DOHH2 (cell line): ENCODE data around the gene MGAT1.
"Not testable (repeated sequence)": the region's sequence is repeated elsewhere in the genome, so short reads cannot be mapped to it uniquely, and the experiment has no call there.

Source experiments
- H3F3A ChIP-seq: fragments of 200-600 bp; sonication (generic), shearing (Covaris generic); 2 replicates; pipeline ENCODE4 v1.6.0; 2016; ENCODE audit warnings: antibody characterized with exemption, mild to moderate bottlenecking; ENCODE audit not compliant: control insufficient read depth, insufficient read depth
- H3K27ac ChIP-seq: fragments of 200-600 bp; sonication (generic); 2 replicates; pipeline ENCODE4 v1.5.1; 2014; ENCODE audit warnings: low read depth, mild to moderate bottlenecking, low read length, moderate library complexity
- H3K27me3 ChIP-seq: fragments of 200-600 bp; sonication (generic); 2 replicates; pipeline ENCODE4 v1.6.1; 2014; ENCODE audit warnings: mild to moderate bottlenecking, low read length, mixed read lengths; ENCODE audit not compliant: control insufficient read depth
- H3K36me3 ChIP-seq: fragments of 200-600 bp; sonication (generic); 2 replicates; pipeline ENCODE4 v1.6.1; 2014; ENCODE audit warnings: mild to moderate bottlenecking, low read length, moderate library complexity, mixed read lengths; ENCODE audit not compliant: control insufficient read depth
- H3K4me1 ChIP-seq: fragments of 200-600 bp; sonication (generic); 2 replicates; pipeline ENCODE4 v1.6.1; 2014; ENCODE audit warnings: mild to moderate bottlenecking, low read length, mixed read lengths; ENCODE audit not compliant: control insufficient read depth
- H3K4me2 ChIP-seq: fragments of 200-600 bp; sonication (generic); 2 replicates; pipeline ENCODE4 v1.6.0; 2014; ENCODE audit warnings: mild to moderate bottlenecking, low read length, moderate library complexity
- H3K4me3 ChIP-seq: fragments of 200-600 bp; sonication (generic); 2 replicates; pipeline ENCODE4 v1.5.1; 2014; ENCODE audit warnings: mild to moderate bottlenecking, low read length, mixed read lengths
- H3K79me2 ChIP-seq: fragments of 200-600 bp; sonication (generic); 2 replicates; pipeline ENCODE4 v1.6.1; 2014; ENCODE audit warnings: mild to moderate bottlenecking, low read length, mixed read lengths; ENCODE audit not compliant: control insufficient read depth
- H3K9me2 ChIP-seq: fragments of 200-600 bp; sonication (generic); replicated peaks from 2 replicates; pipeline ENCODE4 v1.6.1; 2014; ENCODE audit warnings: mild to moderate bottlenecking, low read length, mixed read lengths; ENCODE audit not compliant: control insufficient read depth
- H3K9me3 ChIP-seq: fragments of 200-600 bp; sonication (generic); 2 replicates; pipeline ENCODE4 v1.6.1; 2014; ENCODE audit warnings: antibody characterized with exemption, low read length, mixed read lengths; ENCODE audit not compliant: control insufficient read depth, insufficient read depth
- H4K20me1 ChIP-seq: fragments of 200-600 bp; sonication (generic); 2 replicates; pipeline ENCODE4 v1.6.0; 2014; ENCODE audit warnings: low read depth, mild to moderate bottlenecking, antibody characterized with exemption, low read length, moderate library complexity; ENCODE audit not compliant: control insufficient read depth, insufficient read depth
- CTCF ChIP-seq: fragments of 200-600 bp; sonication (generic); IDR thresholded peaks from one replicate; pipeline ENCODE4 v1.5.1; 2014; ENCODE audit warnings: antibody characterized with exemption, mild to moderate bottlenecking, low read depth, low read length; ENCODE audit not compliant: poor library complexity, severe bottlenecking
- EZH2phosphoT487 ChIP-seq: fragments of 200-600 bp; sonication (generic); IDR thresholded peaks from 2 replicates; pipeline ENCODE4 v1.6.1; 2017; ENCODE audit warnings: borderline replicate concordance, mild to moderate bottlenecking, antibody characterized with exemption, low read length, moderate library complexity, mixed read lengths

The MGAT1 gene

GRCh38 chr5:180830253-180831138 lies 27.9 kb upstream of the MGAT1 start:
- Histone ChIP-seq H3K4me1 (peaks cover 28% of the 10 kb centered on the region), H3K9me2 (no peaks in the 10 kb centered on the region), H4K20me1 (no peaks in the 10 kb centered on the region), H3K9me3 (no peaks in the 10 kb centered on the region), H3K79me2 (peaks cover 53% of the 10 kb centered on the region), H3K36me3 (peaks cover 43% of the 10 kb centered on the region), H3F3A (peaks cover 5% of the 10 kb centered on the region), H3K4me2 (peak overlapping the region; percentile 89), H3K4me3 (peak overlapping the region; percentile 97), H3K27me3 (no peaks in the 10 kb centered on the region), H3K27ac (peak overlapping the region; percentile 69)
- no peak for TF ChIP-seq EZH2phosphoT487
- no peak for TF ChIP-seq CTCF

GRCh38 chr5:180829726-180830125 lies 27.1 kb upstream of the MGAT1 start:
- Histone ChIP-seq H3K27ac (no peak overlapping the region), H3K4me1 (peaks cover 28% of the 10 kb centered on the region)

GRCh38 chr5:180828756-180829531 lies 26.3 kb upstream of the MGAT1 start:
- not testable (repeated sequence) for H3K9me3 ChIP-seq, H3K27me3 ChIP-seq, H3K4me3 ChIP-seq, H4K20me1 ChIP-seq, H3K27ac ChIP-seq, H3K9me2 ChIP-seq, H3F3A ChIP-seq
- Histone ChIP-seq H3K36me3 (peaks cover 27% of the 10 kb centered on the region), H3K79me2 (peaks cover 45% of the 10 kb centered on the region), H3K4me1 (peaks cover 28% of the 10 kb centered on the region), H3K4me2 (peak overlapping the region; percentile 89)

More at GRCh38 chr5:180829726-180830125, 27.1 kb upstream of the MGAT1 start:
- Histone ChIP-seq H3K36me3 (peaks cover 35% of the 10 kb centered on the region), H3F3A (peaks cover 5% of the 10 kb centered on the region), H3K4me3 (peak overlapping the region; percentile 97), H3K9me2 (no peaks in the 10 kb centered on the region), H4K20me1 (no peaks in the 10 kb centered on the region), H3K9me3 (no peaks in the 10 kb centered on the region), H3K4me2 (peak overlapping the region; percentile 89), H3K27me3 (no peaks in the 10 kb centered on the region), H3K79me2 (peaks cover 52% of the 10 kb centered on the region)
- no peak for TF ChIP-seq EZH2phosphoT487
- TF ChIP-seq CTCF, result no peak

GRCh38 chr5:180827374-180827773 lies 24.8 kb upstream of the MGAT1 start:
- H3K4me2 ChIP-seq, result not testable (repeated sequence)
- peaks cover 16% of the 10 kb centered on the region for H3K4me1 ChIP-seq

More at GRCh38 chr5:180827374-180827773, 24.8 kb upstream of the MGAT1 start:
- H4K20me1 ChIP-seq, H3K4me3 ChIP-seq, H3F3A ChIP-seq, H3K9me3 ChIP-seq, H3K27me3 ChIP-seq, H3K9me2 ChIP-seq, H3K27ac ChIP-seq: not testable (repeated sequence)
- Histone ChIP-seq H3K79me2 (peaks cover 30% of the 10 kb centered on the region), H3K36me3 (peaks cover 25% of the 10 kb centered on the region)
